ENCODE data around the gene CCDC97.

- TF ChIP-seq CTCF (conservative IDR thresholded peaks at IDR 0.05; ENCODE audit: low read length): no peak
- TF ChIP-seq EZH2phosphoT487 (IDR thresholded peaks at IDR 0.05; ENCODE audit: borderline replicate concordance, low read depth, low read length): no peak
These were observed 47.8 kb downstream of the CCDC97 start for GRCh38 chr19:41357746-41358145.
